GM12892 (cell line): ENCODE measurements around the gene MRPL20. TPM values are rescaled to one million over a fixed set of nuclear protein-coding genes. Genes with fewer than 3 reads are reported as not detected.
"Not testable (repeated sequence)": the region's sequence is repeated elsewhere in the genome, so short reads cannot be mapped to it uniquely, and the experiment has no call there.

Experiments
- DNase-seq: peaks from one replicate; pipeline ENCODE4 v3.0.0; 2011; ENCODE audit not compliant: insufficient read length
- FAIRE-seq: peaks from 2 replicates; lab custom pipeline; 2011; peaks lifted over from hg19 to GRCh38; lab: Jason Lieb, UNC
- POLR2A ChIP-seq: IDR thresholded peaks from 2 replicates; pipeline ENCODE4 v1.6.1; 2011; ENCODE audit warnings: low read depth, low read length, control low read depth
- POLR2AphosphoS5 ChIP-seq: IDR thresholded peaks from 2 replicates; pipeline ENCODE4 v1.6.1; 2011; ENCODE audit warnings: low read depth, low read length, control low read depth
- TAF1 ChIP-seq: IDR thresholded peaks from 2 replicates; pipeline ENCODE4 v1.6.1; 2011; ENCODE audit warnings: low read depth, mild to moderate bottlenecking, control low read depth, low read length, borderline replicate concordance
- polyA plus RNA-seq: library from polyadenylated mRNA; unstranded; fragments of >200 nt; gene quantifications from one replicate; pipeline ENCODE4 v1.2.1, GENCODE V29; 2012; ENCODE audit warnings: missing spikeins, inconsistent platforms; ENCODE audit not compliant: missing spikeins

Gene MRPL20
- polyA plus RNA-seq = 172 TPM

GRCh38 chr1:1406821-1407635 lies at the start of gene MRPL20:
MRPL20 (minus strand) TSS chr1:1407293; CDS start chr1:1407217, 76 bp downstream.
- TF ChIP-seq POLR2AphosphoS5 (peak; percentile 97), TAF1 (peak; percentile 95), POLR2A (peak; percentile 96)
- FAIRE-seq = peak; percentile 98

GRCh38 chr1:1456683-1457255 lies 49.7 kb upstream of the MRPL20 start:
- not testable (repeated sequence) for FAIRE-seq, DNase-seq

More at GRCh38 chr1:1406821-1407635, at the start of gene MRPL20:
- peak; percentile 98 for DNase-seq

- FAIRE-seq, DNase-seq: not testable (repeated sequence)
Measured at GRCh38 chr1:1455934-1456333, 48.8 kb upstream of the MRPL20 start.

GRCh38 chr1:1455366-1455884 lies 48.3 kb upstream of the MRPL20 start:
- DNase-seq = no peak
- FAIRE-seq = no peak
- no peak for TF ChIP-seq POLR2AphosphoS5
- no peak for TF ChIP-seq TAF1
- TF ChIP-seq POLR2A = no peak

GRCh38 chr1:1454286-1455056 lies 47.4 kb upstream of the MRPL20 start:
- not testable (repeated sequence) for DNase-seq, FAIRE-seq

- no peak for FAIRE-seq
- DNase-seq = no peak
- no peak for TF ChIP-seq POLR2AphosphoS5
- no peak for TF ChIP-seq TAF1
- TF ChIP-seq POLR2A = no peak
Measured at GRCh38 chr1:1452882-1453281, 45.8 kb upstream of the MRPL20 start.

GRCh38 chr1:1452365-1452739 lies 45.3 kb upstream of the MRPL20 start:
- not testable (repeated sequence) for FAIRE-seq, DNase-seq

- DNase-seq = no peak
- TF ChIP-seq POLR2AphosphoS5 = no peak
- no peak for TF ChIP-seq TAF1
- TF ChIP-seq POLR2A = no peak
- FAIRE-seq = no peak
Measured at GRCh38 chr1:1451696-1452364, 44.7 kb upstream of the MRPL20 start.

GRCh38 chr1:1450616-1451015 lies 43.5 kb upstream of the MRPL20 start:
- FAIRE-seq, DNase-seq: not testable (repeated sequence)

GRCh38 chr1:1449099-1449739 lies 42.1 kb upstream of the MRPL20 start, which contains the start of gene ATAD3C:
ATAD3C (plus strand) TSS chr1:1449689; CDS start chr1:1450684, 995 bp downstream.
- no peak for FAIRE-seq
- no peak for TF ChIP-seq TAF1
- TF ChIP-seq POLR2AphosphoS5 = no peak
- TF ChIP-seq POLR2A = no peak
- DNase-seq = no peak

- DNase-seq = not testable (repeated sequence)
Measured at GRCh38 chr1:1446631-1447030, 39.5 kb upstream of the MRPL20 start.

More at GRCh38 chr1:1446631-1447030, 39.5 kb upstream of the MRPL20 start:
- FAIRE-seq = not testable (repeated sequence)
